Body of pancreas (tissue), 4 donors: Measurements from ENCODE around the gene DUSP28. TPM values are rescaled to one million over a fixed set of nuclear protein-coding genes. Genes with fewer than 3 reads are reported as not detected.
A peak's percentile ranks its signal among the peaks of the same experiment; 100 is the strongest.

Experiments used
- ATAC-seq: fragments of 150-250 bp; one replicate; pipeline ENCODE4 v1.9.1; 2016
- DNase-seq, 4 donors: peaks; one replicate each; pipeline ENCODE4 v3.0.0-alpha.2; 2019
- H3K27ac ChIP-seq, 4 donors: fragments of 200-600 bp; sonication (generic); 1 replicate in 3 of 4; 2 replicates in 1 of 4; pipeline versions ENCODE4 v1.5.1 to v1.6.1; 2016 to 2019; ENCODE audit warnings: mild to moderate bottlenecking in 1 of 4, mixed read lengths in 1 of 4, moderate library complexity in 1 of 4
- H3K27me3 ChIP-seq, 2 donors: fragments of 200-600 bp; sonication (generic); one replicate each; pipeline ENCODE4 v1.6.0; 2016; ENCODE audit warnings: mild to moderate bottlenecking in 1 of 2
- H3K36me3 ChIP-seq, 2 donors: fragments of 200-600 bp; sonication (generic); replicated peaks in 1 of 2; 2 replicates each; pipeline ENCODE4 v1.5.1; 2016; ENCODE audit warnings: low read depth in 2 of 2; ENCODE audit not compliant: insufficient read depth in 1 of 2
- H3K4me1 ChIP-seq: fragments of 200-600 bp; sonication (generic); one replicate; pipeline ENCODE4 v1.6.0; 2016
- H3K4me3 ChIP-seq, 2 donors: fragments of 200-600 bp; sonication (generic); 1 replicate in 1 of 2; 2 replicates in 1 of 2; pipeline ENCODE4 v1.5.1; 2016 to 2019
- H3K9me3 ChIP-seq, 3 donors: fragments of 200-600 bp; sonication (generic); 1 replicate in 2 of 3; 2 replicates in 1 of 3; pipeline ENCODE4 v1.5.1; 2016
- CTCF ChIP-seq, 7 experiments: fragments of 450-650 bp in 4 of 7; fragments of 200-600 bp in 3 of 7; sonication (generic) in 3 of 7; IDR thresholded peaks; one replicate each; pipeline ENCODE4 v1.5.1; 2016 to 2019; ENCODE audit warnings: antibody characterized with exemption in 7 of 7
- POLR2A ChIP-seq, 3 donors: fragments of 450-650 bp; IDR thresholded peaks; one replicate each; pipeline ENCODE4 v1.6.1; 2016; ENCODE audit warnings: antibody characterized with exemption in 3 of 3, mild to moderate bottlenecking in 2 of 3
- WGBS, 2 donors: methylation state at CpG; one replicate each; pipeline ENCODE4 v1.1.5; 2017; 5-methylcytosine and 5-hydroxymethylcytosine counted together
- intact Hi-C: fragments of 100-400 bp; cut with DNase I; formaldehyde crosslinking; loops from one replicate; pipeline ENCODE4 v1.15.1; 2023
- total RNA-seq, 2 donors: library from RNA; depleted of rRNA; stranded (reverse); fragments of >200 nt; gene quantifications; one replicate each; pipeline ENCODE4 v1.1.0, GENCODE V29; 2016

Gene DUSP28
- total RNA-seq, 2 donors from 2014 or later = 4.7 to 6.6 TPM

DNA sequence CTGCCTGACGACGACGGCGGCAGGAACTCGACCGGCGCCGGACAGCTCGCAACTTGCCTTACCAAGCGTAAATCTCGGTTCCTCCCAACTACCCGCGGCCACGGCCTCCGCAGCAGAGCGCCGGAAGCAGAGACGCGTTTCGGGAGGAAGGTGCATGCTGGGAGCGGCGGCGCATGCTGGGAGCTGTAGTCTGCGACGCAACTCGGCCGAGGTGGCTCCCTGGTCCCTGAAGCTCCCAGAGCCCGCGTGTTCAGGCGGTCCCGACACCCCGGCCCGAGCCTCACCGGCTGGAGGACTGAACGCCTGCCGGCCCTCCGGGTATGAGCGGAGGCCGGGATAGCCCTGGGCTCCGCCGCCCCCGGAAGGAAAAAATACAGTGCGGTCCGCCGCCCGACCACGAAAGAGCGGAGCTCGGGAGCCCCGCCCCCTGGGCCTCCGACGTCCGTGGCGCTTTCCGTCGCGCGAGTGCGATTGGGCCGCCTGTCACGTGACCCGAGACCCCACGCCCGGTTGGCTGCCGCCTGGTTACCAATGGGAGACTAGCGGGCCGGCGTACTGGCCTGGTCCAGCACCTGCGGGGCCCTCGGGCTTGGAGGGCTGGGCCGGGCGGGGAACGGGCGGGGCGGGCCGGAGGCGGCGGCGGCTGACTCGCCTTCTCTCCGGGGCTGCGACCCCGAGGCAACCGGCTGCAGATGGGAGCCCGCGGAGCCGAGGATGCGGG, 26.2 kb downstream of the DUSP28 start, which contains the start of gene CAPN10:
Gene CAPN10, plus strand, starts transcription at position 537 of the 721 bp plus-strand sequence. Its CDS starts 178 bp downstream, at position 715.
- 0% methylated on average over 88 of the region's 88 CpGs; no CpG with 5 or more reads in 1 of the 2 donors for WGBS, 2 donors
- Histone ChIP-seq H3K4me1 (peaks cover 35% of the 10 kb centered on the region), H3K27me3 (no peaks in the 10 kb centered on the region), H3K4me3 (peak within 1 kb of the TSS; percentile 52 to 68), H3K36me3 (no peaks in the 10 kb centered on the region), H3K9me3 (no peaks in the 10 kb centered on the region), H3K27ac (peak within 1 kb of the TSS; percentile 74 to 95 (median 88))
- TF ChIP-seq POLR2A (IDR thresholded peaks at IDR 0.05) = peak; percentile 33 to 74 (median 74)
- TF ChIP-seq CTCF (IDR thresholded peaks at IDR 0.05) = peak in 1 of 7 experiments; percentile 1
- intact Hi-C loops = no loop called here
- ATAC-seq (peak; percentile 95), DNase-seq (peak; percentile 98)

DNA sequence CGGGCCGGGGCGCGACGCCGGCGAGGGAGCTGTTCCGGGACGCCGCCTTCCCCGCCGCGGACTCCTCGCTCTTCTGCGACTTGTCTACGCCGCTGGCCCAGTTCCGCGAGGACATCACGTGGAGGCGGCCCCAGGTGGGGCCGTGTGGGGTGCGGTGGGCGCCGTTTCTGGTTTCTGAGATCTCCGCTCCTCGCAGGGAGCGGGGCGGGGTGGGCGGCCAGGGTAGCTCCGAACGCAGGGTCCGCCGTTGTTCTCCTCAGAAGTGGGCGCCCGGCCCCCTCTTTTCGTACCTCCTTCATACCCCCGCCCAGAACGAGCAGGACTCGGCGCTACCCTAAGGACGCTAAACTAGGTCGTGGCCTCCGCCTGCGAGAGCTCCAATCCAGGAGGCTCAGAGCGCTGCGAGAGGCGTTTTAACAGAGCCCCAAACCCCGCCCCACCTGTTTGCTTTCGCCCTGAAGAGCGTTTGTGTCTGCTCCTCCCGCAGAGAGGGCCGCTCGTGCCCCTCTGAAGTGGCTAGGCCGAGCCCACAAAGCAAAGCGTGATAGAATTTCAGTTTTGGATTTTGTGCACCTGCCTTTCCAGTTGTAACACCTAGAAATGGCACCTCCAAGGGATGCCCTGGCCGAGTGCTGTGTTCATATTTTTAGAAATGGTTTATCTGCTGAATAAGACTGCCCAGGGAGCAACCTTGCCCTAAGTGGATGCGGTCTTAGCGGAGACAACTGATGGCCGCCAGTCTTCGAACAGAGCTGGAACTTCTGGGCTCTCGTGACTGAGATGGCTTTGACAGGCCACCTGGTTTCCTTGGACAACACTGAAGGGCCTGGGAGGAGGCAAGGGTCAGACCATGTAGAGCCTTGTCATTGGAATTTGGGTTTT, 27.0 kb downstream of the DUSP28 start:
- H3K4me3 ChIP-seq = peak overlapping the region; percentile 52 to 68
- peaks cover 35% of the 10 kb centered on the region for H3K4me1 ChIP-seq
- ATAC-seq = peak; percentile 25
- peak overlapping the region in 3 of 4 donors; percentile 74 to 95 (median 86) for H3K27ac ChIP-seq
- no peak for TF ChIP-seq POLR2A (IDR thresholded peaks at IDR 0.05)
- intact Hi-C loops = no loop called here
- no peaks in the 10 kb centered on the region for H3K27me3 ChIP-seq
- 1 to 7% methylated on average over 17 to 57 of the region's 62 CpGs for WGBS, 2 donors
- DNase-seq = peak in 3 of 4 donors; percentile 37 to 48 (median 39)
- H3K9me3 ChIP-seq = no peaks in the 10 kb centered on the region
- H3K36me3 ChIP-seq = no peaks in the 10 kb centered on the region

- 75 to 78% methylated on average over 10 of the region's 10 CpGs for WGBS, 2 donors
- Histone ChIP-seq H3K4me3 (no peak overlapping the region), H3K4me1 (peaks cover 35% of the 10 kb centered on the region), H3K27me3 (no peaks in the 10 kb centered on the region), H3K36me3 (no peaks in the 10 kb centered on the region), H3K9me3 (no peaks in the 10 kb centered on the region), H3K27ac (no peak overlapping the region)
- ATAC-seq (no peak), DNase-seq (peak in 2 of 4 donors; percentile 2 to 8)
- TF ChIP-seq CTCF (IDR thresholded peaks at IDR 0.05) = no peak
- TF ChIP-seq POLR2A (IDR thresholded peaks at IDR 0.05) = no peak
- intact Hi-C loops = no loop called here
Measured at GRCh38 chr2:240588006-240588655, 28.0 kb downstream of the DUSP28 start.

GRCh38 chr2:240588669-240589068, 28.5 kb downstream of the DUSP28 start:
- no peak for ATAC-seq
- TF ChIP-seq CTCF (IDR thresholded peaks at IDR 0.05) (no peak), POLR2A (IDR thresholded peaks at IDR 0.05) (no peak)
- Histone ChIP-seq H3K4me1 (peaks cover 32% of the 10 kb centered on the region), H3K27ac (no peak overlapping the region), H3K4me3 (no peak overlapping the region), H3K27me3 (no peaks in the 10 kb centered on the region), H3K9me3 (no peaks in the 10 kb centered on the region), H3K36me3 (no peaks in the 10 kb centered on the region)
- intact Hi-C loops = no loop called here
- DNase-seq = peak in 1 of 4 donors; percentile 7
- 66 to 72% methylated on average over 4 of the region's 4 CpGs for WGBS, 2 donors
